IMR-90 (cell line): ENCODE data around the gene KMT2C. TPM values are rescaled to one million over a fixed set of nuclear protein-coding genes. Genes with fewer than 3 reads are reported as not detected.

Source experiments
- ATAC-seq: fragments of 200-7000 bp; cut with Tn5 transposase; 2 replicates; pipeline ENCODE4 v1.9.1; 2020; ENCODE audit warnings: low read depth, mild to moderate bottlenecking, moderate library complexity
- BruUV-seq: library from RNA; stranded (reverse); fragments of 400-500 nt; replicated peaks from 2 replicates; lab custom pipeline; 2021; lab: Mats Ljungman, UMichigan
- CTCF ChIA-PET: fragments of 300-600 bp; formaldehyde crosslinking; extraction: SDS; loops from one replicate; lab custom pipeline; 2021; ENCODE audit warnings: antibody characterized with exemption; lab: Yijun Ruan, JAX
- POLR2A ChIA-PET: fragments of 300-600 bp; sonication (Branson Sonifier 250); formaldehyde crosslinking; loops from one replicate; lab custom pipeline; 2022; ENCODE audit warnings: antibody characterized with exemption; ENCODE audit not compliant: unreplicated experiment; lab: Charles Lee
- DNase-seq: peaks from one replicate; pipeline ENCODE4 v3.0.0; 2013
- H2AFZ ChIP-seq: replicated peaks from 2 replicates; pipeline ENCODE3; 2013; ENCODE audit warnings: low read length, mild to moderate bottlenecking; ENCODE audit not compliant: poor library complexity
- H2AK5ac ChIP-seq: 2 replicates; pipeline ENCODE4 v1.6.1; 2013; ENCODE audit warnings: low read depth, low read length, inconsistent platforms
- H2AK9ac ChIP-seq: replicated peaks from 2 replicates; pipeline ENCODE3; 2013; ENCODE audit warnings: mild to moderate bottlenecking, low read depth, low read length, moderate library complexity; ENCODE audit not compliant: poor library complexity
- H2BK120ac ChIP-seq: 2 replicates; pipeline ENCODE4 v1.6.1; 2013; ENCODE audit warnings: low read depth, low read length, inconsistent platforms
- H2BK15ac ChIP-seq: 3 replicates; pipeline ENCODE4 v1.6.1; 2013; ENCODE audit warnings: low read depth, low read length, inconsistent platforms
- H2BK20ac ChIP-seq: 2 replicates; pipeline ENCODE4 v1.6.1; 2013; ENCODE audit warnings: low read depth, mild to moderate bottlenecking, inconsistent platforms, low read length, moderate library complexity
- H2BK5ac ChIP-seq: 2 replicates; pipeline ENCODE4 v1.6.1; 2013; ENCODE audit warnings: mild to moderate bottlenecking, low read depth, low read length, inconsistent platforms; ENCODE audit not compliant: poor library complexity, severe bottlenecking
- H3K14ac ChIP-seq: replicated peaks from 2 replicates; pipeline ENCODE4 v1.6.1; 2013; ENCODE audit warnings: low read depth, low read length, inconsistent platforms
- H3K18ac ChIP-seq: 2 replicates; pipeline ENCODE4 v1.6.1; 2013; ENCODE audit warnings: low read depth, low read length, control low read depth
- H3K23ac ChIP-seq: 2 replicates; pipeline ENCODE4 v1.6.1; 2013; ENCODE audit warnings: low read depth, low read length, inconsistent platforms
- H3K27ac ChIP-seq: 2 replicates; pipeline ENCODE4 v1.5.1; 2013; ENCODE audit warnings: mild to moderate bottlenecking, control low read depth, low read length; ENCODE audit not compliant: insufficient read depth
- H3K27me3 ChIP-seq: 2 replicates; pipeline ENCODE4 v1.6.1; 2013; ENCODE audit warnings: low read length; ENCODE audit not compliant: control insufficient read depth, insufficient read depth
- H3K36me3 ChIP-seq: 2 replicates; pipeline ENCODE4 v1.6.1; 2013; ENCODE audit warnings: low read length, mixed read lengths; ENCODE audit not compliant: control insufficient read depth, insufficient read depth
- H3K4ac ChIP-seq: 2 replicates; pipeline ENCODE4 v1.6.1; 2013; ENCODE audit warnings: low read depth, low read length, inconsistent platforms
- H3K4me1 ChIP-seq: 2 replicates; pipeline ENCODE4 v1.6.1; 2013; ENCODE audit warnings: low read length, mixed read lengths; ENCODE audit not compliant: control insufficient read depth, insufficient read depth
- H3K4me2 ChIP-seq: 2 replicates; pipeline ENCODE4 v1.6.1; 2013; ENCODE audit warnings: low read depth, mild to moderate bottlenecking, control low read depth, low read length, moderate library complexity
- H3K4me3 ChIP-seq: 2 replicates; pipeline ENCODE4 v1.5.1; 2013; ENCODE audit warnings: low read depth, mild to moderate bottlenecking, control low read depth, low read length, moderate library complexity; ENCODE audit not compliant: insufficient read depth
- H3K56ac ChIP-seq: 2 replicates; pipeline ENCODE4 v1.6.1; 2013; ENCODE audit warnings: low read length, inconsistent platforms; ENCODE audit not compliant: insufficient read depth; ENCODE audit errors: extremely low read depth
- H3K79me1 ChIP-seq, 2 experiments: 2 replicates each; pipeline ENCODE4 v1.6.1; 2013; ENCODE audit warnings: low read length in 2 of 2, inconsistent platforms in 1 of 2, low read depth in 1 of 2
- H3K9ac ChIP-seq: 2 replicates; pipeline ENCODE4 v1.6.1; 2013; ENCODE audit warnings: low read depth, low read length, control low read depth
- H3K9me1 ChIP-seq: 2 replicates; pipeline ENCODE4 v1.6.1; 2013; ENCODE audit warnings: low read length, inconsistent platforms; ENCODE audit not compliant: insufficient read depth
- H3K9me3 ChIP-seq: 2 replicates; pipeline ENCODE4 v1.6.1; 2013; ENCODE audit warnings: low read length; ENCODE audit not compliant: control insufficient read depth, insufficient read depth
- H4K20me1 ChIP-seq: 2 replicates; pipeline ENCODE4 v1.6.1; 2013; ENCODE audit warnings: low read length, inconsistent platforms; ENCODE audit not compliant: insufficient read depth
- H4K5ac ChIP-seq: 2 replicates; pipeline ENCODE4 v1.6.1; 2013; ENCODE audit warnings: mild to moderate bottlenecking, low read depth, low read length, control low read depth
- H4K8ac ChIP-seq, 2 experiments: 2 replicates each; pipeline ENCODE4 v1.6.1; 2013; ENCODE audit warnings: low read depth in 2 of 2, low read length in 2 of 2, control low read depth in 1 of 2, inconsistent platforms in 1 of 2
- H4K91ac ChIP-seq: 2 replicates; pipeline ENCODE4 v1.6.1; 2013; ENCODE audit warnings: low read depth, low read length, inconsistent platforms; ENCODE audit not compliant: insufficient read depth
- BHLHE40 ChIP-seq: fragments of 150-350 bp; IDR thresholded peaks from 2 replicates; pipeline ENCODE4 v1.6.1; 2016; ENCODE audit warnings: mild to moderate bottlenecking, low read depth, low read length
- MAZ ChIP-seq: IDR thresholded peaks from 2 replicates; pipeline ENCODE4 v1.6.1; 2012; ENCODE audit warnings: low read depth, mild to moderate bottlenecking, low read length, improper control_type of control experiment, moderate library complexity, borderline replicate concordance
- RFX5 ChIP-seq: IDR thresholded peaks from 2 replicates; pipeline ENCODE4 v1.8.0; 2012; ENCODE audit warnings: low read depth, mild to moderate bottlenecking, low read length, moderate library complexity
- WGBS, 2 experiments: methylation state at CpG; one replicate each; pipeline versions ENCODE4 v1.1.5 to v1.1.7; 2013; ENCODE audit warnings: missing lambda C conversion rate in 2 of 2; ENCODE audit not compliant: insufficient read length in 1 of 2; ENCODE audit errors: extremely low coverage in 2 of 2; 5-methylcytosine and 5-hydroxymethylcytosine counted together
- dilution Hi-C: fragments of 300-500 bp; cut with HindIII; formaldehyde crosslinking; loops from one replicate; pipeline ENCODE4 v1.14.3; 2018; ENCODE audit warnings: low sequenced_read_pairs; ENCODE audit not compliant: unreplicated experiment
- in situ Hi-C: fragments of 300-500 bp; cut with MboI; formaldehyde crosslinking; loops from 3 replicates; pipeline ENCODE4 v1.14.3; 2019; ENCODE audit warnings: low sequenced_read_pairs, inconsistent platforms, mixed read lengths
- intact Hi-C: fragments of 100-400 bp; cut with micrococcal nuclease; formaldehyde crosslinking; loops from 2 replicates; pipeline ENCODE4 v1.10.0; 2022
- polyA plus RNA-seq, 3 experiments: library from polyadenylated mRNA; depleted of rRNA; stranded (reverse); fragments of >200 nt; gene quantifications; 2 replicates each; pipeline ENCODE4 v1.2.3, GENCODE V29; 2012; ENCODE audit warnings: low replicate concordance in 1 of 3
- total RNA-seq: library from RNA; depleted of rRNA; stranded (reverse); fragments of >200 nt; gene quantifications from 2 replicates; pipeline ENCODE4 v1.2.3, GENCODE V29; 2012

KMT2C gene
- total and polyA plus RNA-seq, 2 of the 4 experiments (the other 2 are of a cell fraction), result 8.0 to 23.3 TPM

DNA sequence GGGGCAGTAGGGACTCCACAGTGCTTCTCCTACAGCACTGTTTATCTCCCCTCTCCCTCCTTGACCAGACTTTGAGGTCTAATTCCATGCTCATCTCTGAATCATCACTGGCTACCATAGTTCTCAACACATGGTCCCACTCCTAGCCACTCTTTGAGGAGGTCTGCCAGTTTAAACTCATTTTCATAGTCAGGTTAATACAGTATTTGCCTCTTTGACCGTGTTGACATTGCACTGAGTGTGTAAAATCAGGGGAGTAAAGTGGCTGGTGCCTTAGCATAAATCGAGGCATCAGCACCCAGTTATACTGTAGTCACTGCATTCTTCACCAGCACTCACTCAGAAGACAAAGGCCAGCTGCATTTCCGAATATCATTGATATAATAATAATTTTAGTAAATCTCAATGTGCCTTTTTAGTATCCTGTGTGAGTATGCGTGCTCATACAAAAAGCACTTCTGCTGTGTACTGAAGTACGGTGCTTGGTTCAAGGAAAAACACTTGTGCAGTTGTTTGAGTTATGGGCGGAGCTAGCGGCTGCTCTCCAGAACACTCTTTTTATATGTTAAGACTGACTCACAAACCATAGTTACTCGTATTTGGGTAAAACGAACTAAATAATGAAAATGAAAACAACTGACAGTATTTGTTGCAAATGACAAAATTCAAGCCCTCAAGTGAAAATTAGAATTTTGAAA is 320.6 kb downstream of the KMT2C start:
- Histone ChIP-seq H2AK5ac (no peak overlapping the region), H3K4me1 (no peaks in the 10 kb centered on the region), H2BK15ac (no peak overlapping the region), H4K8ac (no peak overlapping the region), H3K79me1 (no peaks in the 10 kb centered on the region), H3K14ac (no peak overlapping the region), H3K27ac (no peak overlapping the region), H3K4ac (no peak overlapping the region), H3K23ac (no peak overlapping the region), H3K18ac (no peak overlapping the region), H3K9me1 (no peaks in the 10 kb centered on the region), H3K4me2 (no peak overlapping the region), H3K56ac (no peak overlapping the region), H2BK5ac (no peak overlapping the region), H4K20me1 (no peaks in the 10 kb centered on the region), H3K4me3 (no peak overlapping the region), H4K91ac (no peak overlapping the region), H3K9ac (no peak overlapping the region), H4K5ac (no peak overlapping the region), H3K36me3 (peaks cover 24% of the 10 kb centered on the region), H2AFZ (no peak overlapping the region), H3K27me3 (no peaks in the 10 kb centered on the region), H2BK120ac (no peak overlapping the region), H2BK20ac (no peak overlapping the region), H3K9me3 (no peaks in the 10 kb centered on the region), H2AK9ac (no peak overlapping the region)
- TF ChIP-seq BHLHE40 (no peak), MAZ (no peak), RFX5 (no peak)
- in situ Hi-C loops, result no loop called here
- no peak for ATAC-seq
- no peak for DNase-seq
- intact Hi-C loops, result no loop called here
- dilution Hi-C loops, result no loop called here
- ChIA-PET CTCF (no interaction called here), POLR2A (no interaction called here)
- WGBS, 2 experiments, result no CpG with 5 or more reads among the region's 9 CpGs
- no TSS peak for BruUV-seq
